ENCODE results near the gene CAMTA1.

- TF ChIP-seq CTCF (IDR thresholded peaks at IDR 0.05): no peak
- TF ChIP-seq EZH2 (IDR thresholded peaks at IDR 0.05): no peak
Observed at GRCh38 chr1:6857831-6858230, 72.6 kb downstream of the CAMTA1 start.

Data from neural progenitor cell (in vitro differentiated cells).